NCI-H146 (cell line): ENCODE measurements around the gene MTMR4.
"Not testable (repeated sequence)": the region's sequence is repeated elsewhere in the genome, so short reads cannot be mapped to it uniquely, and the experiment has no call there.

Experiments used
- DNase-seq: peaks from one replicate; lab custom pipeline; 2025; lab: John Stamatoyannopoulos, UW

Gene MTMR4

DNA sequence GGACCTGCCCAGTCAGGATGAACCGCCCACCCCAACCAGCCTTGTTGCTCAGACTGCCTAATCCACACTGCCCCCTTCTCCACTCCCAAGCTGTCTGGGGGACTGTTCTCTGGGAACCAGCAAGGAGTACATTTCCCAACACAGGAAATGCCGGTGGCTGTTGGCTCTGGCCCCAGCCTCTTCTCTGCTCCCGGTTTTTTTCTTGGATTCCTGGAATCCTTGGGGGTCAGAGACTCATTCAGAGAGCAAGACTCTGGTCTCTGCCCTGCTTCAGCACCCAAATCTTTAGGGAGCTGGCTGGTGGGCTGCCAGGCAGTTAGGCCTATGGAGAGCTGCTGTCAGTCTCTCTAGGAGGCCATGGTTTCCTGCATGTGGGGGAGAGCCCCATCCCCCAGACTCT lies 10.8 kb upstream of the MTMR4 start:
- DNase-seq: no peak

GRCh38 chr17:58521680-58522079 lies 7.2 kb upstream of the MTMR4 start:
- DNase-seq: no peak

- DNase-seq: peak; percentile 40
Observed at GRCh38 chr17:58520843-58521430, 6.5 kb upstream of the MTMR4 start.

GRCh38 chr17:58517928-58518609 lies 3.6 kb upstream of the MTMR4 start:
- peak; percentile 100 for DNase-seq

GRCh38 chr17:58517378-58517927 lies 3.0 kb upstream of the MTMR4 start:
- no peak for DNase-seq

DNA sequence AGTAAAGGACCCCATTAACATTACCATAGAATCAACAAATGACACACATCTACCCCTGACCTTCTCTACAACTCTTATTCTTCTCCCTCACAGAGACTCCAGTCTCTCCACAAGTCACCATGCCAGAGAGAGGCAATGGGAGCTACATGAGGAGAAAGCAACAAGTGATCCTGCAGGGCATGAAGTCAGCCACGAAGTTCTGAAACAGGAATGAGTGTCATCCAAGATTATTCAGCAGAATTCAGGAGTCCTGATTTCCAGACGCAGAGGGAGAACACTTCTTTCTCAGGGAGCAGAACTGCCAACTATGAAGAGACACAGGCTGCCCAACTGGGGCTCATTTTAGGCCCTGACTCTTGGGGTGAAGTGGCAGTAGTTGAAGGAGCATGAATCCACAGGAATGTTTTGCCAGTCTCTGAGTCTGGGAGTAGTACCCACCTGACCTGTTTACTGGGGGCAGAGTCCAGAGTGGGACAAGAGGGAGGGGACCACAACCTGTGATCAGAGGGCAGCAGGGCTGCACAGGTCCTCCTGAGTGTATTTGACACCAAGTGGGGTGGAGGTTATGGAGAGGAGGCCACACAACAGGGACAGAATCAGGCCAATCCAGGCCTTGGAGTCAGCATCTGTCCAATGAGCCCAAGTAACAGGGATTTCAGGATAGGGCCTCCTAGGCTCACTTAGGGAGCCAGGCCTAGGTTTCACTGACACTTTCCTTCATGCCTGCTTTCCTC lies 2.4 kb upstream of the MTMR4 start:
- DNase-seq: no peak

DNA sequence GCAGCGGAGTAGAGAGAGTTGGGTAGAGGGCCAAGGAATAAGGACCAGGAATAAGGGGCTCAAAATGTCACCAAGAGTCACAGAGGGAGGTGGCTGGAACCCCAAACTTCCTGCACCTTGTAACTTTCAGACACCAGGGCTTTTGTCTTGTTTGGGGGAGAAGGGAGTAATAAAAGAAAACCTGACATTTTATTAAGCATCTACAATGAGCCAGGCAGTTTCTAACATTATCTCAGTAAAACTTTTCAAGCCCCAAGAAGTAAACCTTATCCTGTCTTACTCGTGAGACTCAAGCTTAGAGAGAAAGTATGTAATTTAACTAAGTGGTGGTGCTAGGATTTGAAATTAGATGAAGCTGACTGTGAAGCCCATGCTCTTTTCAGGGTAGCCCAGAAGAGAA lies 848 bp upstream of the MTMR4 start:
- no peak for DNase-seq

- no peak for DNase-seq
Observed at GRCh38 chr17:58514770-58515157, 326 bp upstream of the MTMR4 start.

DNA sequence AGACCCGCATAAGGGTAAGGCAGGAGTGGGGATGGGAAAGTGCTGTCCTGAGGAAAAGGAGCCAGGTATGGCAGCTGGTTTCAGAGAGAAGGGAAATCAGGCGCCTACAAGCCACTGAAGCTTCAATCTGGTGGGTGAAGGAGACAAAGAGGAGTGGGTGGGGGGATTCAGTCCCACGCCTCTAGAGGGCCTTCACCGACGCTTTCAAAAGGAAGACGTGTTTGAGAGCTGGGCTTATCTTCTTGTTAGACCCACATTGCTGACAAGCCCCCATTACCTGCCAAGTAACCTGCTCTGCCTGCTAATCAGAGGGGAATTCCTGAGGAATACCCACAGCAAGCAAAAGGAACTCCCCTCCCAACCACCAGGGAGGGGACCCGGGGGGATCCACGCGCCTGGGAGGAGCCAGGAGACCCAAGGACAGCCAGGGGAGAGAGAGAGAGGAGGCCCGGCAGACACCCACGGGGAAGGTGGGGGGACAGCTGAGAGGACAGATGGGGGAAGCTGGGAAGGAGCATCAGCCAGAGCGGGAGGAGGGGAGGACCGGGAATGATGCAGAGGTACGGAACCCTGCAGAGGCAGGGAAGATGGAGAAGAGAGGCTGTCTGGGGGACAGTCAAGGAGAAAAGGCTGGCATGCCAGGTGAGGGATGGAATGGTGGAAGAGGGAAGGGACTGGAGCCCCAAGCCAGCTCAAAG lies 1.0 kb downstream of the MTMR4 start:
- no peak for DNase-seq

- DNase-seq: no peak
Observed at GRCh38 chr17:58510075-58510474, 4.4 kb downstream of the MTMR4 start.

DNA sequence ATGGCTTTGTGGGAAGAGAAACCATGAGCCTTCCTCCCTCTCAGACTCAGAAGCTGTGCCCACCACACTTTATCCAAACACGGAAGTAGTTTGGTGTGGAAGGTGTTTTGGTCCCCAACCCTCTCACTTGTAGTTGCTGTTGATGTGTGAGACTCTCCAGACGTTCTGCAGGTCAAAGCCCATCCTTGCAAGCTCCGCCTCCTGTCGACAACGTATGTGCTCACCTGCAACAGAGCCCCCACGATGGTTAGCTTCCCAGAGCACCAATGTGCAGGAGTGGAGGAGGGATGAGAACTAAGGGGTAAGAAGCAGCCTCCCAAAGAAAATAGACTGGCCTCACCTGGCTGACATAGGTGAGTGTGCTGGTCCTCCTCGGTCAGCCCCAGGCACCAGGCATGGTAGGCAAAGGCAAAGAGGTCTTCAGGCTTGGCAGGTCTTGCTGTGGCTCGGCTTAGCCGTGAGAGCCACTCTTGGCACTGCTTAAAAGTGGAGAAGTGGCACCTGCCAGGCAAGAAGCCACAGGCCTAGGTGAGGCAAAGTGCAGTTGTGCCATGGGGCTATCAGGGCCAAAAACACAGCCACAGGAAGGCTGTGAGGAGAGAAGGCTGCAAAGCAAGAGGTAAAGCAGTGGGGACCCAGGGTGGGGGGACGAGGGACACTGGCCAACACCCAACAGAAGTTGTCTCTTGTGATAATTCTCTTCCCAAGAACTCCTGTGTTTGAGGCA lies 5.9 kb downstream of the MTMR4 start:
- DNase-seq: no peak

GRCh38 chr17:58507123-58507634 lies 7.3 kb downstream of the MTMR4 start:
- no peak for DNase-seq

- DNase-seq: no peak
Observed at GRCh38 chr17:58506354-58507080, 7.9 kb downstream of the MTMR4 start.

- DNase-seq: no peak
Observed at GRCh38 chr17:58504826-58505351, 9.5 kb downstream of the MTMR4 start.

DNA sequence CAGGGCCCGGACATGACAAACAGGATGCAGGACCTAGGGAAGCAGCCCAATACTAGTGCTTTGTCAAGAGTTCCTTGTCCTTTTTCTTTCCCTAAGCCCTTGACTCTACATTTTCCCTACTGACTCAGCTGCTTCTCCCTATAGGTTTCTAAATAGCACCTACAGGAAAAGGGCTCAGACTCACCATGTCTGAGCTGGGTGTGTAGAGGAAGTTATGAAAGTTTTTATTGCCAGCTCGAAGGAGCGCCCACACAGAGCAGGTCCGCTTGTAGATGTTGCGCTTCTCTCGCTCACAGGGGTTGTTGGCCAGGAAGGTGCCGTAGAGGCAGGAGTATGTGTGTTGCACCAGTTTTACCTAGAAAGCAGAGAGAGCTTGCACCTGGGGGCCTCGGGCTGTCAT lies 10.6 kb downstream of the MTMR4 start:
- DNase-seq: no peak

DNA sequence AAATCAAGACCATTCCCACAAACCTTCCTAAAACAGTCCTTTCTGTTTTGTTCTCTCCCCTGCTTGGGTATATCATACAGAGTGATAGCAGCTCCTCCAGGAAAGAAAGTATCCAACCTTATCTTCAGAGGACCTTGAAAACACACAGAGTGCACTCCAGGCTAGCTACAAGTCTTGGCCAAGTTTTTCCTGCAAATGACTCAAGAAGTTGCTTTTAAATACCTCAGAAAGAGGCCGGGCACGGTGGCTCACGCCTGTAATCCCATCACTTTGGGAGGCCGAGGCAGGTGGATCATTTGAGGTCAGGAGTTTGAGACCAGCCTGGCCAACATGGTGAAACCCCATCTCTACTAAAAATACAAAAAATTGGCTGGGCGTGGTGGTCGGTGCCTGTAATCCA lies 11.3 kb downstream of the MTMR4 start:
- DNase-seq: not testable (repeated sequence)

DNA sequence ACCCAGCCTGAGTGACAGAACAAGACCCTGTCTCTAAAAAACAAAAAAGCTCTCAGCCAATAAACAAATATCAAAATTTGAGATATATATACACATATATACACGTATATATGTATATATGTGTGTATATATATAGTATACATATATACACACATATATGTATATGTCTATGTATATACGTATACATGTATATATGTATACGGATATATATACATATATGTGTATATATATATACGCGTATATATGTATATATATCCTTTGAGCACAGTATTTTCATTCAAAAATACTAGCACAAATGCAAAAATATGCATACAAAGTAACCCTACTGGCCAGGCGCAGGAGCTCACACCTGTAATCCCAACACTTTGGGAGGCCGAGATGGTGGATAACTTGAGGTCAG lies 13.0 kb downstream of the MTMR4 start:
- no peak for DNase-seq

- DNase-seq: no peak
Observed at GRCh38 chr17:58498177-58498828, 16.1 kb downstream of the MTMR4 start.

GRCh38 chr17:58493506-58493905 lies 20.9 kb downstream of the MTMR4 start:
- no peak for DNase-seq
